Endothelial cell of umbilical vein (primary cell): Measurements from ENCODE around the gene EFCAB8.

ENCODE experiments used
- EZH2 ChIP-seq: IDR thresholded peaks from 2 replicates; pipeline ENCODE4 v1.6.1; 2012; ENCODE audit warnings: borderline replicate concordance, low read depth, mild to moderate bottlenecking, moderate library complexity, low read length, inconsistent platforms; ENCODE audit not compliant: severe bottlenecking
- GATA2 ChIP-seq: IDR thresholded peaks from 2 replicates; pipeline ENCODE4 v1.7.0; 2011; ENCODE audit warnings: low read depth, mild to moderate bottlenecking, moderate library complexity, mixed read lengths, low read length; ENCODE audit not compliant: insufficient read length, insufficient read depth
- JUN ChIP-seq: IDR thresholded peaks from 2 replicates; pipeline ENCODE4 v1.6.1; 2011; ENCODE audit warnings: borderline replicate concordance, low read depth; ENCODE audit not compliant: insufficient read length, insufficient read depth
- MYC ChIP-seq: IDR thresholded peaks from one replicate; pipeline ENCODE4 v1.6.1; 2011; ENCODE audit warnings: mild to moderate bottlenecking, low read depth, low read length
- POLR2A ChIP-seq: IDR thresholded peaks from 2 replicates; pipeline ENCODE4 v1.6.1; 2012; ENCODE audit warnings: low read depth, mild to moderate bottlenecking, control low read depth, low read length
- POLR2AphosphoS5 ChIP-seq: IDR thresholded peaks from 2 replicates; pipeline ENCODE4 v1.6.1; 2012; ENCODE audit warnings: low read depth, mild to moderate bottlenecking, control low read depth, low read length, moderate library complexity; ENCODE audit not compliant: insufficient read depth
- TF ChIP-seq, protein P1 (sequence below), 2 donors: IDR thresholded peaks; 1 replicate in 1 of 2; 2 replicates in 1 of 2; pipeline ENCODE4 v1.5.1; 2011; ENCODE audit warnings: low read length in 2 of 2, mild to moderate bottlenecking in 2 of 2, moderate library complexity in 2 of 2, control low read depth in 1 of 2, inconsistent platforms in 1 of 2, low read depth in 1 of 2; ENCODE audit not compliant: insufficient read depth in 1 of 2; ENCODE audit errors: extremely low read depth in 1 of 2
- TF ChIP-seq, protein P2 (sequence below): IDR thresholded peaks from 2 replicates; pipeline ENCODE4 v1.6.1; 2011; ENCODE audit not compliant: insufficient read depth, insufficient read length

DNA sequence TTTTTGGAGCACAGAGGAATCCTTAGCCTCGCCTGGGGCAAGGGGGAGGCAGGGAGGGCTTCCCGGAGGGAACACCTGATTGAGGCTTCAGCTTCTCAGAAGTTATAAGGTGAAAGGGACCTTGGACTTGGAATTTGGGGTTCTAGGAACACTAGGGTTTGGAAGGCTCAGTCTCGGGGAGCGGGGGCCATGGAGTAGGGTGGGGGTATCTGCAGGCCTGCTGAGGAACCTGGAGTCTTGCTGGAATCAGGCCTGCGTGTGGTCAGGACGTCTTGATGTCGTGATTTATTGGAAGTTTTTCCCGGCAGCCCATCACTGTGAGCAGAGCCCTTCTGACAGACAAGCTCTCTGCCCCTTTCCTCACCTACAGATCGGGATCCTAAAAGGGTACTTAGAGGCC, 50.7 kb downstream of the EFCAB8 start:
- TF ChIP-seq, protein P1, sequence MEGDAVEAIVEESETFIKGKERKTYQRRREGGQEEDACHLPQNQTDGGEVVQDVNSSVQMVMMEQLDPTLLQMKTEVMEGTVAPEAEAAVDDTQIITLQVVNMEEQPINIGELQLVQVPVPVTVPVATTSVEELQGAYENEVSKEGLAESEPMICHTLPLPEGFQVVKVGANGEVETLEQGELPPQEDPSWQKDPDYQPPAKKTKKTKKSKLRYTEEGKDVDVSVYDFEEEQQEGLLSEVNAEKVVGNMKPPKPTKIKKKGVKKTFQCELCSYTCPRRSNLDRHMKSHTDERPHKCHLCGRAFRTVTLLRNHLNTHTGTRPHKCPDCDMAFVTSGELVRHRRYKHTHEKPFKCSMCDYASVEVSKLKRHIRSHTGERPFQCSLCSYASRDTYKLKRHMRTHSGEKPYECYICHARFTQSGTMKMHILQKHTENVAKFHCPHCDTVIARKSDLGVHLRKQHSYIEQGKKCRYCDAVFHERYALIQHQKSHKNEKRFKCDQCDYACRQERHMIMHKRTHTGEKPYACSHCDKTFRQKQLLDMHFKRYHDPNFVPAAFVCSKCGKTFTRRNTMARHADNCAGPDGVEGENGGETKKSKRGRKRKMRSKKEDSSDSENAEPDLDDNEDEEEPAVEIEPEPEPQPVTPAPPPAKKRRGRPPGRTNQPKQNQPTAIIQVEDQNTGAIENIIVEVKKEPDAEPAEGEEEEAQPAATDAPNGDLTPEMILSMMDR (IDR thresholded peaks at IDR 0.05; ENCODE audit: extremely low read depth in 1 of 2, insufficient read depth in 1 of 2, low read depth in 1 of 2, low read length in 2 of 2), result no peak
- no peak for TF ChIP-seq POLR2AphosphoS5
- TF ChIP-seq, protein P2, sequence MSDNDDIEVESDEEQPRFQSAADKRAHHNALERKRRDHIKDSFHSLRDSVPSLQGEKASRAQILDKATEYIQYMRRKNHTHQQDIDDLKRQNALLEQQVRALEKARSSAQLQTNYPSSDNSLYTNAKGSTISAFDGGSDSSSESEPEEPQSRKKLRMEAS, result no peak
- no peak for TF ChIP-seq POLR2A
- TF ChIP-seq EZH2, result no peak
- no peak for TF ChIP-seq JUN
- TF ChIP-seq GATA2, result no peak
- TF ChIP-seq MYC, result no peak
